Measurements from ENCODE around the gene CFAP410.

GRCh38 chr21:44281801-44282200 lies 57.4 kb downstream of the CFAP410 start:
- TF ChIP-seq POLR2A (IDR thresholded peaks at IDR 0.05; ENCODE audit: low read depth, low read length) (no peak), POLR2AphosphoS5 (IDR thresholded peaks at IDR 0.05; ENCODE audit: low read depth, low read length) (no peak), TAF1 (IDR thresholded peaks at IDR 0.05; ENCODE audit: borderline replicate concordance, low read depth, low read length) (no peak)
